Cerebellar cortex (tissue), 1 donor: ENCODE data around the gene ACKR4.
"Not testable (repeated sequence)": the region's sequence is repeated elsewhere in the genome, so short reads cannot be mapped to it uniquely, and the experiment has no call there.

Experiments used
- DNase-seq: peaks from one replicate; pipeline ENCODE4 v3.0.0-alpha.2; 2015; ENCODE audit warnings: low spot score

ACKR4 gene

GRCh38 chr3:132594498-132594897 lies 2.6 kb upstream of the ACKR4 start:
- DNase-seq, result no peak

- DNase-seq, result no peak
These were observed 2.1 kb upstream of the ACKR4 start for GRCh38 chr3:132595014-132595413.

GRCh38 chr3:132596326-132596725 lies 744 bp upstream of the ACKR4 start:
- no peak for DNase-seq

GRCh38 chr3:132597660-132598059 lies 590 bp downstream of the ACKR4 start:
- DNase-seq, result no peak

GRCh38 chr3:132598181-132598580 lies 1.1 kb downstream of the ACKR4 start:
- no peak for DNase-seq

- not testable (repeated sequence) for DNase-seq
These were observed 3.5 kb downstream of the ACKR4 start for GRCh38 chr3:132600614-132601013.

- no peak for DNase-seq
These were observed 8.3 kb downstream of the ACKR4 start for GRCh38 chr3:132605374-132605792.

GRCh38 chr3:132606085-132606484 lies 9.0 kb downstream of the ACKR4 start:
- DNase-seq, result no peak

- not testable (repeated sequence) for DNase-seq
These were observed 9.6 kb downstream of the ACKR4 start for GRCh38 chr3:132606620-132607019.

- not testable (repeated sequence) for DNase-seq
These were observed 18.2 kb downstream of the ACKR4 start for GRCh38 chr3:132615301-132615700.

GRCh38 chr3:132615881-132616280 lies 18.8 kb downstream of the ACKR4 start:
- DNase-seq, result no peak

- no peak for DNase-seq
These were observed 19.7 kb downstream of the ACKR4 start for GRCh38 chr3:132616780-132617179.

GRCh38 chr3:132622148-132622547 lies 25.1 kb downstream of the ACKR4 start:
- no peak for DNase-seq

GRCh38 chr3:132622761-132623160 lies 25.7 kb downstream of the ACKR4 start:
- no peak for DNase-seq

GRCh38 chr3:132623646-132624045 lies 26.6 kb downstream of the ACKR4 start:
- DNase-seq, result no peak

GRCh38 chr3:132624790-132625189 lies 27.7 kb downstream of the ACKR4 start:
- no peak for DNase-seq

- DNase-seq, result no peak
These were observed 28.5 kb downstream of the ACKR4 start for GRCh38 chr3:132625613-132626012.

- no peak for DNase-seq
These were observed 29.9 kb downstream of the ACKR4 start for GRCh38 chr3:132626955-132627354.

GRCh38 chr3:132628157-132628556 lies 31.1 kb downstream of the ACKR4 start:
- DNase-seq, result no peak

- no peak for DNase-seq
These were observed 32.9 kb downstream of the ACKR4 start for GRCh38 chr3:132629928-132630327.

- no peak for DNase-seq
These were observed 33.5 kb downstream of the ACKR4 start for GRCh38 chr3:132630612-132631011.

- DNase-seq, result no peak
These were observed 38.0 kb downstream of the ACKR4 start for GRCh38 chr3:132635052-132635451.

GRCh38 chr3:132637590-132637989 lies 40.5 kb downstream of the ACKR4 start:
- no peak for DNase-seq

- no peak for DNase-seq
These were observed 41.6 kb downstream of the ACKR4 start for GRCh38 chr3:132638706-132639105.

GRCh38 chr3:132641427-132641826 lies 44.4 kb downstream of the ACKR4 start:
- not testable (repeated sequence) for DNase-seq
